Astrocyte (in vitro differentiated cells and primary cell): ENCODE data around the gene TOP2B. TPM values are rescaled to one million over a fixed set of nuclear protein-coding genes. Genes with fewer than 3 reads are reported as not detected.

Experiments
- DNase-seq: peaks from one replicate; pipeline ENCODE4 v3.0.0-alpha.2; 2010; ENCODE audit warnings: low read depth
- FAIRE-seq: peaks from 2 replicates; lab custom pipeline; 2011; peaks lifted over from hg19 to GRCh38; lab: Jason Lieb, UNC
- H2AFZ ChIP-seq: 2 replicates; pipeline ENCODE4 v1.6.0; 2012; ENCODE audit warnings: low read depth, low read length, inconsistent platforms
- H3K27ac ChIP-seq: 2 replicates; pipeline ENCODE4 v1.5.1; 2011; ENCODE audit warnings: low read depth, low read length, inconsistent platforms
- H3K27me3 ChIP-seq: 2 replicates; pipeline ENCODE4 v1.6.0; 2011; ENCODE audit warnings: low read length, inconsistent platforms; ENCODE audit not compliant: insufficient read depth
- H3K36me3 ChIP-seq: 2 replicates; pipeline ENCODE4 v1.5.1; 2011; ENCODE audit warnings: low read length, inconsistent platforms; ENCODE audit not compliant: insufficient read depth
- H3K4me1 ChIP-seq: 2 replicates; pipeline ENCODE4 v1.5.1; 2011; ENCODE audit warnings: low read length, inconsistent platforms; ENCODE audit not compliant: insufficient read depth
- H3K4me2 ChIP-seq: 2 replicates; pipeline ENCODE4 v1.6.0; 2012; ENCODE audit warnings: low read length, inconsistent platforms
- H3K4me3 ChIP-seq: 2 replicates; pipeline ENCODE4 v1.5.1; 2011; ENCODE audit warnings: low read depth, mild to moderate bottlenecking, low read length, inconsistent platforms; ENCODE audit not compliant: insufficient read depth
- H3K79me2 ChIP-seq: 2 replicates; pipeline ENCODE4 v1.6.0; 2012; ENCODE audit warnings: mild to moderate bottlenecking, low read length, inconsistent platforms; ENCODE audit not compliant: insufficient read depth
- H3K9ac ChIP-seq: 2 replicates; pipeline ENCODE4 v1.6.0; 2012; ENCODE audit warnings: mild to moderate bottlenecking, low read length, inconsistent platforms
- H3K9me3 ChIP-seq: 2 replicates; pipeline ENCODE4 v1.5.1; 2012; ENCODE audit warnings: low read depth, mild to moderate bottlenecking, low read length, inconsistent platforms; ENCODE audit not compliant: insufficient read depth
- H4K20me1 ChIP-seq: 2 replicates; pipeline ENCODE4 v1.6.0; 2012; ENCODE audit warnings: low read length, inconsistent platforms; ENCODE audit not compliant: insufficient read depth
- H3K27ac Mint-ChIP-seq: one replicate; pipeline ENCODE4 v1.8.0; 2021; ENCODE audit warnings: mild to moderate bottlenecking, mixed read lengths; ENCODE audit not compliant: unreplicated experiment
- H3K27me3 Mint-ChIP-seq: one replicate; pipeline ENCODE4 v1.8.0; 2021; ENCODE audit warnings: low read depth, mixed read lengths; ENCODE audit not compliant: unreplicated experiment
- H3K36me3 Mint-ChIP-seq: one replicate; pipeline ENCODE4 v1.8.0; 2021; ENCODE audit warnings: low read depth, mixed read lengths; ENCODE audit not compliant: unreplicated experiment
- H3K4me1 Mint-ChIP-seq: one replicate; pipeline ENCODE4 v1.8.0; 2021; ENCODE audit warnings: low read depth, mixed read lengths; ENCODE audit not compliant: unreplicated experiment
- H3K4me3 Mint-ChIP-seq: one replicate; pipeline ENCODE4 v1.8.0; 2021; ENCODE audit warnings: mild to moderate bottlenecking, moderate library complexity, mixed read lengths; ENCODE audit not compliant: unreplicated experiment
- H3K9me3 Mint-ChIP-seq: one replicate; pipeline ENCODE4 v1.8.0; 2021; ENCODE audit warnings: mild to moderate bottlenecking, mixed read lengths; ENCODE audit not compliant: unreplicated experiment
- EZH2 ChIP-seq: IDR thresholded peaks from 2 replicates; pipeline ENCODE4 v1.6.1; 2012; ENCODE audit warnings: mild to moderate bottlenecking, low read length, inconsistent platforms; ENCODE audit not compliant: insufficient read depth
- total RNA-seq: library from RNA; stranded (reverse); gene quantifications from 2 replicates; pipeline ENCODE4 v1.2.1, GENCODE V29; 2021
- TF ChIP-seq, protein P1 (sequence below): IDR thresholded peaks from 2 replicates; pipeline ENCODE4 v1.5.1; 2011; ENCODE audit warnings: low read depth, mild to moderate bottlenecking, inconsistent platforms, low read length, moderate library complexity; ENCODE audit not compliant: insufficient read depth

Gene TOP2B
- total RNA-seq, 1 donor from 2014 or later = 91.4 TPM

DNA sequence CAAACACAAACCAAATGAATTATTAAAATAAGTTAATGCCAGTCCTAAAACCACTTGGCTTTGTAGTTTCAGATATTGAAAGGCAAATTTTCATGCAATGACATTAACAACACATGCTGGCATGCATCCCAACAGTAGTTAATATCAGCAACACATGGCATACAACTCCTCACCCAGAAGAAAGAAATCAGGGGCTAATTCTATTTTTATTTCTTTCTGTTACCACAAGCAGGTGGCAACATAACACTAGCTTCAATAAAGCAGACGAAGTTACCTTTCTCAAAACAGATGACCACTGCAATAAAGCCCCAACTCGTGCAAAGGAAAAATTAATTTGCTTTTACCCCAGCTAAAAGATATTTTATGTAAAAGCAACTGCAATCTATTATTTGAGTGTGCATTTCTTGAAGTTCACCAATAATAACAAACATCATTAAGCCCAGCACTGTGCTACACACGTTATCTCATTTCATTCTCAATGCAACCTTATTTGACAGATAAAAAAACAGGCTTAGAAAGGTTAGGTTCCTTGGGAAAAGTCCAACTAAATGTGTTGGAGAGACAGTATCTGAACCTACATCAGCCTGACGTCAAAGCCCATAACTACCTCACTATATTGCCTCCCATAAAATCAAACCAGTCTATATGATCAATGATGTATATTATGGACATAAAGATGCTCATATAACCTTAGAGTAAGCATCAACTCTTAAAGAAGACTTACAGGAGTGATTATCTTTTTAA is 2.8 kb downstream of the TOP2B start:
- peaks cover 68% of the 10 kb centered on the region for H3K79me2 ChIP-seq
- peaks cover 16% of the 10 kb centered on the region for H3K4me1 ChIP-seq
- Mint-ChIP-seq H3K36me3 (no peaks in the 10 kb centered on the region), H3K9me3 (no peaks in the 10 kb centered on the region), H3K27ac (no peak overlapping the region), H3K4me3 (peak overlapping the region; percentile 73), H3K27me3 (no peaks in the 10 kb centered on the region), H3K4me1 (peaks cover 20% of the 10 kb centered on the region)
- no peaks in the 10 kb centered on the region for H3K9me3 ChIP-seq
- H3K4me2 ChIP-seq = peak overlapping the region; percentile 88
- H3K36me3 ChIP-seq = no peaks in the 10 kb centered on the region
- peaks cover 62% of the 10 kb centered on the region for H4K20me1 ChIP-seq
- H3K4me3 ChIP-seq = peak overlapping the region; percentile 26
- H3K27me3 ChIP-seq = no peaks in the 10 kb centered on the region
- TF ChIP-seq, protein P1, sequence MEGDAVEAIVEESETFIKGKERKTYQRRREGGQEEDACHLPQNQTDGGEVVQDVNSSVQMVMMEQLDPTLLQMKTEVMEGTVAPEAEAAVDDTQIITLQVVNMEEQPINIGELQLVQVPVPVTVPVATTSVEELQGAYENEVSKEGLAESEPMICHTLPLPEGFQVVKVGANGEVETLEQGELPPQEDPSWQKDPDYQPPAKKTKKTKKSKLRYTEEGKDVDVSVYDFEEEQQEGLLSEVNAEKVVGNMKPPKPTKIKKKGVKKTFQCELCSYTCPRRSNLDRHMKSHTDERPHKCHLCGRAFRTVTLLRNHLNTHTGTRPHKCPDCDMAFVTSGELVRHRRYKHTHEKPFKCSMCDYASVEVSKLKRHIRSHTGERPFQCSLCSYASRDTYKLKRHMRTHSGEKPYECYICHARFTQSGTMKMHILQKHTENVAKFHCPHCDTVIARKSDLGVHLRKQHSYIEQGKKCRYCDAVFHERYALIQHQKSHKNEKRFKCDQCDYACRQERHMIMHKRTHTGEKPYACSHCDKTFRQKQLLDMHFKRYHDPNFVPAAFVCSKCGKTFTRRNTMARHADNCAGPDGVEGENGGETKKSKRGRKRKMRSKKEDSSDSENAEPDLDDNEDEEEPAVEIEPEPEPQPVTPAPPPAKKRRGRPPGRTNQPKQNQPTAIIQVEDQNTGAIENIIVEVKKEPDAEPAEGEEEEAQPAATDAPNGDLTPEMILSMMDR = no peak
- no peak for TF ChIP-seq EZH2
- H2AFZ ChIP-seq = no peak overlapping the region
- DNase-seq (no peak), FAIRE-seq (no peak)
- H3K27ac ChIP-seq = no peak overlapping the region
- H3K9ac ChIP-seq = peak overlapping the region; percentile 16

DNA sequence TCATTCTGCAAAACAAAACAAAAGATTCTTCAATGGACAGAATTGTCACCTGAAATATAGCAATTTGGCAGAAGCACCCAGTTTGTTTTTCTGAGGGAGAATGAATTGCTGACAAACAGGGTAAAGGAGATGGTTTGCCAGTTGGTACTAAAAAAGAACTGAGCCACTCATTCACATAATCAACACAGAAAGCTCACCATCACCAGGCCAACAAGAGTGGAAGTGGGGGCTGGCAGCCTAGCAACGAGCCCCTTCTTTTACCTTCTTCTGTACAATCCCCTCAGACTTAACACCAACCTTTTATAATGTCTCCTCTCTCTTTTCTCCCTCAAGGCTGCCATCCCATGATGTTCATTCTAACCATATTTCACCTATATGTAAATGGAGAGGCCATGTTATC is 5.9 kb downstream of the TOP2B start:
- H3K4me3 Mint-ChIP-seq = no peak overlapping the region
- Histone ChIP-seq H3K27ac (no peak overlapping the region), H3K9me3 (no peaks in the 10 kb centered on the region), H3K4me3 (no peak overlapping the region), H4K20me1 (peaks cover 91% of the 10 kb centered on the region), H3K36me3 (no peaks in the 10 kb centered on the region), H2AFZ (no peak overlapping the region), H3K79me2 (peaks cover 97% of the 10 kb centered on the region), H3K4me2 (no peak overlapping the region), H3K27me3 (no peaks in the 10 kb centered on the region), H3K9ac (no peak overlapping the region), H3K4me1 (peaks cover 12% of the 10 kb centered on the region)
- DNase-seq = no peak
- H3K27ac Mint-ChIP-seq = no peak overlapping the region
- TF ChIP-seq, protein P1 = no peak
- TF ChIP-seq EZH2 = no peak
- no peaks in the 10 kb centered on the region for H3K9me3 Mint-ChIP-seq
- H3K4me1 Mint-ChIP-seq = peaks cover 16% of the 10 kb centered on the region
- H3K27me3 Mint-ChIP-seq = no peaks in the 10 kb centered on the region
- no peak for FAIRE-seq
- no peaks in the 10 kb centered on the region for H3K36me3 Mint-ChIP-seq

DNA sequence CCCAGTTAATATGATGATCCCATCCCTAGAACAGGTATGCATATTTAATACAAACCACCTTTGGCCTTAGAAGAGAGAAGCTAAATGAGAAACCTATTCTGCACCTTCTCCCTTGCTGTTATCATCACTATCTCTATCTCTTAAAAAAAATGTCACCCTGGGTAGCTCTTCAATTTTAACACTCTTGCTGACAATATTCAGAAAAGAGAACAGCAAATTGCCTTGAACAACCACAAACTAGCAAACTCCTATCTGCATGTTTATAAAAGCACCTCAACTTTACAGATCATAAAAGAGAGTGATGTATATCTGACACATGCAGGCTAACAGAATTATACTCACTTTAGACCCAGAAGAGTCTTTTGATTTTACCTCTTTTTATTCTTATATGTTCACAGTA is 7.4 kb downstream of the TOP2B start:
- peaks cover 97% of the 10 kb centered on the region for H3K79me2 ChIP-seq
- no peaks in the 10 kb centered on the region for H3K36me3 Mint-ChIP-seq
- no peaks in the 10 kb centered on the region for H3K36me3 ChIP-seq
- peaks cover 91% of the 10 kb centered on the region for H4K20me1 ChIP-seq
- H2AFZ ChIP-seq = no peak overlapping the region
- H3K4me1 ChIP-seq = peaks cover 9% of the 10 kb centered on the region
- FAIRE-seq = no peak
- no peak overlapping the region for H3K4me3 ChIP-seq
- peaks cover 17% of the 10 kb centered on the region for H3K4me1 Mint-ChIP-seq
- H3K27ac Mint-ChIP-seq = no peak overlapping the region
- DNase-seq = no peak
- no peaks in the 10 kb centered on the region for H3K27me3 ChIP-seq
- TF ChIP-seq EZH2 = no peak
- TF ChIP-seq, protein P1 = no peak
- no peaks in the 10 kb centered on the region for H3K9me3 ChIP-seq
- no peak overlapping the region for H3K27ac ChIP-seq
- no peaks in the 10 kb centered on the region for H3K27me3 Mint-ChIP-seq
- H3K9me3 Mint-ChIP-seq = peaks cover 1% of the 10 kb centered on the region
- no peak overlapping the region for H3K4me3 Mint-ChIP-seq
- no peak overlapping the region for H3K4me2 ChIP-seq
- H3K9ac ChIP-seq = no peak overlapping the region
